NCI-H460 (cell line): ENCODE data around the gene CFAP74. TPM values are rescaled to one million over a fixed set of nuclear protein-coding genes. Genes with fewer than 3 reads are reported as not detected.

Experiments
- DNase-seq: peaks from one replicate; pipeline ENCODE4 v3.0.0-alpha.2; 2016; ENCODE audit warnings: low read depth; ENCODE audit errors: extremely low read depth
- total RNA-seq: library from RNA; depleted of rRNA; stranded (reverse); fragments of >200 nt; shearing (Covaris generic); gene quantifications from 2 replicates; pipeline ENCODE4 v1.2.3, GENCODE V29; 2014

The CFAP74 gene
- total RNA-seq, 1 experiment from 2014 or later: not detected

DNA sequence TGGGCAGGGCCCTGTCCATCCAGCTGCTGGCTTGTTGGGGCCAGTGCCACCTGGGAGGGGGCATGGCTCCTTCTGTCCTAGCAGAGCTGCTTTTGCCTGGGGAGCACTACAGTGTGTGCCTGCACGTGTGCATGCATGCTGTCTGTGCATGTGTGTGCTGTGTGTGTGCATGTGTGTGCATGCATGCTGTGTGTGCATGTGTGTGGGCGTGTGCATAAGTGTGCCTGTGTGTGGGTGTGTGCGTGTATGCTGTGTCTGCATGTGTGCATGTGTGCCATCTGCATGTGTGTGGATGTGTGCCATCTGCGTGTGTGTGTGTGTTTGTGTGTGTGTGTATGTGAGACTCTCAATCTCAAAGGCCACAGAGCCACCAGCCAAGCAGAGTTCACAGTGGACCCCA lies 38.3 kb upstream of the CFAP74 start:
- no peak for DNase-seq

- no peak for DNase-seq
These were observed 37.7 kb upstream of the CFAP74 start for GRCh38 chr1:2041305-2041704.

DNA sequence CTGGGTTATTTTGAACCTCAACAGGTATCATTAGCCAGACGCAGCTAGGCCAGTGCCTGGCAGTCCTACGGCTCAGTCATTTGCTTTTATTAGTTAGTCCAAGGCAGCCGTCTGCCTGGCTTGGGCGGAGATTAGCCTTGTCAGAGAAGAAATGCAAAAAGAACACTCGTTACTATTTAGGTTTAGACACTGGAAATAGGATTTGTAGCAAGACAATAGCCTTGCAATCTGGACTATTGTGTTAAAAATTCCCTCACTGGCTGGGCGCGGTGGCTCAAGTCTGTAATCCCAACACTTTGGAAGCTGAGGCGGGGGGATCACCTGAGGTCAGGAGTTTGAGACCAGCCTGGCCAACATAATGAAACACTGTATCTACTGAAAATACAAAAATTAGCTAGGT lies 35.7 kb upstream of the CFAP74 start:
- DNase-seq: no peak

DNA sequence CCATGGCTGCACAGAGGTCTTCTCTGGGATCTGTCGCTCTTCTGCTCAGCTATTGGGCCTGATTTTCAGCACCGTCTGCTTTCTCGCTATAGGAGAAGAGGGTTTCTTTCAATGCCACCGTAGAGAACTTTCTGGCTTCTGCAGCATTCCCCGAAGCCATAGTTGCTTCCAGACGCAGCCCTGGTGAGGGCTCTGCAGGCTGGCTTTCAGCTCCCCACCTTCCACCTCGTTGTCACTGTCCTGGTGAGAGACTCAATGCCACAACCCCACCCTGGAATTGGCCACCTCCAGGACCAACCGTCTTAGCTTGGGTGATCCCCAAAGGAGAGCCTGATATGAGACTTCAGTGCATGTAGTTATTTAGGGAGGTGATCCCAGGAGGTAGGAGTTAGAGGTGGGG lies 34.6 kb upstream of the CFAP74 start:
- no peak for DNase-seq

DNA sequence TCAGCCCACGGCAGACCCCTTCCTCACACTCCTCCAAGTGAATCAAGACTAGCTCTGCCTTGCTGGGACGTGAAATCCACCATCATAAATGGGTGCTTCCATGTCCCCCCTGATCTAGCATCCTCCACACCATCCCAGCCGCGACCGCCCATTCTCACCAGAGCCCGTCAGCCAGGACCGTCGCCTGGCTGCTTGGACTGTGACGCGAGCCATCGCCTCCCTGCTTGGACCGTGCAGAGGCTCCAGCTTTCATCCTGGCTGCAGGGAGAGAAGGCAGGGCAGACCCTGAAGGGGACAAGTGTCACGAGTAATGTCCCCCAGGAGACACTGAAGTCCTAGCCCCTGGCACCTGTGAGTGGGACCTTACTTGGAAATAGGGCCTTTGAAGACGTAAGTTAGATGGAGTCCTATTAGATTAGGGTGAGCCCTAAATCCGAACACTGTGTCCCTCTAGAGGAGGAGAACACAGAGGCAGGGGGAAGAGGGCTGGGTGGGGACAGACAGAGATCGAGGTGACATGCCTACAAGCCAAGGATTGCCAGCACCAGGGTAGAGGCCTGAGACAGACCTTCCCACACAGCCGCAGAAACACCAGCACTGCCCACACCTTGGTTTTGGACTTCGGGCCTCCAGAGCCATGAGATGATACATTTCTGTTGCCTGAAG lies 33.9 kb upstream of the CFAP74 start:
- DNase-seq: no peak

GRCh38 chr1:2036287-2036686 lies 32.7 kb upstream of the CFAP74 start:
- no peak for DNase-seq

- no peak for DNase-seq
These were observed 29.6 kb upstream of the CFAP74 start for GRCh38 chr1:2033165-2033564.

GRCh38 chr1:2032737-2033136 lies 29.2 kb upstream of the CFAP74 start:
- DNase-seq: no peak

DNA sequence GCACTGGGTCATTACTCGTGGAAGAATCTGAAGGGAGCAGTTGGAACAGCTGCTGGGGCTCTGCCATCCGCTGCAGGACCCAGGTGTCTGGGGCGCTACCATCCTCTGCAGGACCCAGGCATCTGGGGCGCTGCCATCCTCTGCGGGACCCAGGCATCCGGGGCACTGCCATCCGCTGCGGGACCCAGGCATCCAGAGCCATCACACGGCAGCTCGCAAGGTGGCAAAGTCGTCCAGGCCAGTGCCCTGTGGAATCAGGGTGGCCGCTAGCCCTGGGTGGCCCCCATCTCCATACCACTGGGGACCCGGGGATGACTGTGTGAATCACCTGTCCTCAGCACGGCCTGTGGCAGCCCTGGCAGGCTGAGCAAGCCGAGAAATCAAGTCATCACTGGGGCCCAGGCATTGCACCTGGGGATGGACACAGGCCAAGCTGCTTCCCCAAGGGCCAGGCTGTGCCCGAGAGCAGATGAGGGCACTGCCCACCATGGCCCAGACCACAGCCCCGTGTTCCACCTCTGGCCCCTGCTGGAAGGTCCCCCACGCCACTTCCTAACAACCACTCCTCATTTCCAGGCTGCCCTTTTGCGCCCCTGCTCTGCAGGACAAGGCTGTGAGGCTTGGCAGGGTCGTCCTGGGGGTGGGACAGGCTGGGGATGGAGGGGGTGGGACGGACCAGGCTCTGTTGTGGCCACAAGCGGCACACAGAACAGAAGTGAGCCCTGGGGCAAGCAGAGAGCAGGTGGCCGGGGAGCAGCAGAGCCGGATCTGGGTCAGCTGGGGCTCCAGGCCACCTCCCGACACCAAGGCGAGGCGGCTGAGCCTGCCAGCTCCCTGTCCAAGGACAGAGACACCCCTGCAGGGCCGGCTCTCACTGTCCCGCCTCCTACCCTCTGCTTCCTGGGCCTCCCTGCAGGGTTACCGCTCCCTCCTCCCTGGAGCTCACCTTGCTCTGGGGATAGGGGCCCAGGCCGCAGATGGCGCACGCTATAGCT lies 28.3 kb upstream of the CFAP74 start:
- DNase-seq: no peak

DNA sequence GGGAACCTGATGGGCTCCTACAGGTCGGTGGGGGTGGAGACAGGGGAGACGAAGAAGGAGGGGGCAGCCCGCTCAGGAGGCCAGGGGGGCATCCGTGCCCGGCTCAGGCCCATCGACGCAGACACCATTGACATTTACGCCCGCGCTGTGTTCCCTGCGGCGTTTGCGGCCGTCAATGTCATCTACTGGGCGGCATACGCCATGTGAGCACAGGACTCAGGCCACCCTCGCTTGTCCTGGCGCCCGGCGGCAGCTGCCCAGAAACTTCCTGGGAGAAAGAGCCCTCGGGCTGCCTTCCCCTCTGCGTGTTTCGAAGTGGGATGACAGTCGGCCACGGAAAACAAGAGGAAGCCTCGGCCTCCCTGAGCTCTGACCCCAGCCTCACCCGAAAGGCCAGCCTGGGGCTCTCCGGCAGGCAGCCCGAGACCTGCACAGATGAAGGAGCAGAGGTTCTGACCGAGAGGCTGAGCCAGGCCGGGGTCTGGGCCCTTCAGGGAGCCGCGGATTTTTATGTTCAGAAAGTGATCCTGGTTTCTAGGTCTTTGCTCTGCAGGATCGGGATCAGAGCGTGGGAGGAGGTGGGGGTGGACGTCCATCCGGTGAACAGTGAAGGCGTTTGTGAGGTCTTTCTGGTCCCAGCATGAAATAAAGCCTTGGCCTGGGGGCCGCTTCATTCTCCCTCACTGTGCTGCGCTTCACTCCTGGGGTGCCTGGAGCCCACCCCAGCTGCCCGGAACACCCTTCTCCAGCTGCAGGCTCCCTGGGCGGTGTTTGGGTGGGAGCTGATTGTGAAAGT lies 26.7 kb upstream of the CFAP74 start:
- DNase-seq: no peak

DNA sequence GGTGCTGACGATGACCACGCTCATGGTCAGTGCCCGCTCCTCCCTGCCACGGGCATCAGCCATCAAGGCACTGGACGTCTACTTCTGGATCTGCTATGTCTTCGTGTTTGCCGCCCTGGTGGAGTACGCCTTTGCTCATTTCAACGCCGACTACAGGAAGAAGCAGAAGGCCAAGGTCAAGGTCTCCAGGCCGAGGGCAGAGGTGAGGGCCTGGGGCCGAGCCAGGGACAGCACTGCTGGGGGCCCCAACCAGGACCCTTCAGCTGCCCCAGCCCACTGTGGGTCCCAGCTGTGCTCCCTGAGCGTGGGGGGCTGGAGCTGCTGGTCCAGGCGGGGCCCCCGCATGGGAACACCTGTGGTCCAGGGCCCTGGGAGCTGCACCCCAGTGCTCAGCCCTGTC lies 26.0 kb upstream of the CFAP74 start:
- DNase-seq: no peak

DNA sequence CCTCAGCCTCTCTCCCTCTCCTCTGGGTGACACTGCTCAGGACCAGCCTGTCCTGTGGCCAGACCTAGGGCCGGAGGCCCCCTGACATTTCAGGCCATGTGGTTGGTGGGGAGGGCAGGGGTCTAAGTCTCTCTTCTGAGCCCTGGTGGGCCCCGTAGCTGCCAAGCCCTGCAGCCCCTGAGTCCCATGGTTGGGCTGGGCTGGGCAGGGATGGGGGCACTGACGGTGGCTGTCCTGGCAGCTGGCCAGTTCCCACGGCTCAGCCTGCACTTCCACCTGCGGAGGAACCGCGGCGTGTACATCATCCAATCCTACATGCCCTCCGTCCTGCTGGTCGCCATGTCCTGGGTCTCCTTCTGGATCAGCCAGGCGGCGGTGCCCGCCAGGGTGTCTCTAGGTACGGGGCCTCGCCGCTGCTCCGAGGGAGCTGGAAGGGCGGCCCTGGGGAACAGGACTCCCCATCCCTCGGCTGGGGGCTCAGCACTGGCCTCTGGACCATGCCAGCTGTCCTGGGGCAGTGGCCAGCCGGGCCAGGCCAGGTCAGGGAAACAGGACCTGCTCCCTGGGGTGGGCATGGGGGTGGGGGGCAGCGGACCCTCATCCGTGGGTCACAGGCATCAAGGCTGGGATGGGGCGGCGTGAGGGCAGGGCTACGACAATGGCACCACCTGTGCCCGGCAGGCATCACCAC lies 25.4 kb upstream of the CFAP74 start:
- DNase-seq: no peak

- DNase-seq: no peak
These were observed 24.5 kb upstream of the CFAP74 start for GRCh38 chr1:2027961-2028583.

- no peak for DNase-seq
These were observed 21.9 kb upstream of the CFAP74 start for GRCh38 chr1:2025491-2025981.

- no peak for DNase-seq
These were observed 21.3 kb upstream of the CFAP74 start for GRCh38 chr1:2024887-2025286.

- DNase-seq: no peak
These were observed 20.9 kb upstream of the CFAP74 start for GRCh38 chr1:2024451-2024850.

DNA sequence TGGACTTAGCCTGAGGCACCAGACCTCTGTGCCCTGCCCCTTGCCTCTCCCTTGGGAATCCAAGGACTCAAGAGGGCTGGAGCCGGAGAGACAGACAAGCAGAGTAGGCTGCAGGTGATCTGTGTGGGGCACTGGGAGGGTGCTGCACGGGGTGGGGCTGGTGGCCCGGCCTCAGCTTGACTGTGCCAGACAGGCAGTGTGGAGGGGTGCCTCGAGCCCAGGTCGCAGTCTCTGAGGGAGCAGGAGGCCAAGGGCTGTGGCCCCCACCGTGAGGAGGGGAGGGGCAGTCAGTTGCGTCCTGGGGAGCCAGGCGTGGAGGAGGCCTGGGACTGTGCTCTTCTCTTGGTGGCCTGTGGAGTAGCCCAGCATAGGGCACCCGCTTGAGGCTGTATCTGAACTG lies 19.6 kb upstream of the CFAP74 start:
- no peak for DNase-seq

DNA sequence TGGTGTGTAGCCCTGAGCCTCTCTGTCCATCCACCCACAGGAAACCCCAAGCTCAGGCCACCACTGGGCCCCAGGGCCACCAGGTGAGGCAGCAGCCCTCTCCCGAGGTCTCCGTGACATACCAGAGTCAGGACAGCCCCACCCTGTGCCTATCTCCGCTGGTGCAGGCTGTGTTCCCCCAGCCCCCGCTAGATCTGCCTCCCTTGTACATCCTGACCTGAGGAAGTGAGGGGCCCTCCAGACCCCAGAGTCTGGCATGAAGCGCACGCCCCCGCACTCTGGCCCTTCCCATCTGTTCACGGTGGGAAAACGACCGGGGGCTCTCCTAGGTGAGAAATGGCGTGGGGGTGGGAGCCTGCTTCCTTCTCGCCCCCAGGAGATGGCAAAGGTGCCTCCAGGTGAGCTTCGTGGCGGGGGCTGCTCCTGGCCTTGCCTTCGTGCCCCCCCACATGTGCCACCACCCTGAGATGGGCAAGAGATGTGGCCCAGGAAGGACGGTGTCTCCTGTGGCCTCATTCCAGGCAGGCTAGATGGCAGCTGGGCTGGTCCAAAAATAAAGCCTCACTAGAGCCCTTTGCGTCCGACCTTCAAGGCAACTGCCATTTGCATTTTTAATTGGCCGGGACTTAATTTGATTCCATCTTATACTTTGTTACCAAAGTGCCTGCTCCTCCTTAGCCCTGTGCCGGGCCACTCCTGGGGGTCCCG lies 18.6 kb upstream of the CFAP74 start:
- DNase-seq: no peak

- DNase-seq: no peak
These were observed 18.0 kb upstream of the CFAP74 start for GRCh38 chr1:2021550-2021949.
